ES-I3 (cell line): ENCODE measurements around the gene GLMN.
A peak's percentile ranks its signal among the peaks of the same experiment; 100 is the strongest.

Experiments
- H3K36me3 ChIP-seq: 2 replicates; pipeline ENCODE4 v1.6.1; 2013; ENCODE audit warnings: mild to moderate bottlenecking, low read length, control low read depth, moderate library complexity; ENCODE audit not compliant: insufficient read depth
- H3K4me1 ChIP-seq: 2 replicates; pipeline ENCODE4 v1.6.1; 2013; ENCODE audit warnings: mild to moderate bottlenecking, control low read depth, low read length; ENCODE audit not compliant: insufficient read depth
- H3K9ac ChIP-seq: 2 replicates; pipeline ENCODE4 v1.6.1; 2013; ENCODE audit warnings: low read depth, mild to moderate bottlenecking, low read length, moderate library complexity
- H3K9me3 ChIP-seq: 2 replicates; pipeline ENCODE4 v1.6.1; 2013; ENCODE audit warnings: mild to moderate bottlenecking, low read length, moderate library complexity; ENCODE audit not compliant: control insufficient read depth, insufficient read depth

Gene GLMN, protein sequence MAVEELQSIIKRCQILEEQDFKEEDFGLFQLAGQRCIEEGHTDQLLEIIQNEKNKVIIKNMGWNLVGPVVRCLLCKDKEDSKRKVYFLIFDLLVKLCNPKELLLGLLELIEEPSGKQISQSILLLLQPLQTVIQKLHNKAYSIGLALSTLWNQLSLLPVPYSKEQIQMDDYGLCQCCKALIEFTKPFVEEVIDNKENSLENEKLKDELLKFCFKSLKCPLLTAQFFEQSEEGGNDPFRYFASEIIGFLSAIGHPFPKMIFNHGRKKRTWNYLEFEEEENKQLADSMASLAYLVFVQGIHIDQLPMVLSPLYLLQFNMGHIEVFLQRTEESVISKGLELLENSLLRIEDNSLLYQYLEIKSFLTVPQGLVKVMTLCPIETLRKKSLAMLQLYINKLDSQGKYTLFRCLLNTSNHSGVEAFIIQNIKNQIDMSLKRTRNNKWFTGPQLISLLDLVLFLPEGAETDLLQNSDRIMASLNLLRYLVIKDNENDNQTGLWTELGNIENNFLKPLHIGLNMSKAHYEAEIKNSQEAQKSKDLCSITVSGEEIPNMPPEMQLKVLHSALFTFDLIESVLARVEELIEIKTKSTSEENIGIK

GRCh38 chr1:92298573-92299476, at the start of gene GLMN, which contains the start of gene RPAP2:
GLMN (minus strand) TSS chr1:92298987; CDS start chr1:92297999, 988 bp downstream.
RPAP2 (plus strand) TSS chr1:92299059; CDS start chr1:92299074, 15 bp downstream.
- Histone ChIP-seq H3K9ac (peak within 1 kb of the TSS; percentile 99), H3K4me1 (no peaks in the 10 kb centered on the region), H3K9me3 (no peaks in the 10 kb centered on the region), H3K36me3 (peaks cover 3% of the 10 kb centered on the region; the same call in 1 of the 2 replicates)

DNA sequence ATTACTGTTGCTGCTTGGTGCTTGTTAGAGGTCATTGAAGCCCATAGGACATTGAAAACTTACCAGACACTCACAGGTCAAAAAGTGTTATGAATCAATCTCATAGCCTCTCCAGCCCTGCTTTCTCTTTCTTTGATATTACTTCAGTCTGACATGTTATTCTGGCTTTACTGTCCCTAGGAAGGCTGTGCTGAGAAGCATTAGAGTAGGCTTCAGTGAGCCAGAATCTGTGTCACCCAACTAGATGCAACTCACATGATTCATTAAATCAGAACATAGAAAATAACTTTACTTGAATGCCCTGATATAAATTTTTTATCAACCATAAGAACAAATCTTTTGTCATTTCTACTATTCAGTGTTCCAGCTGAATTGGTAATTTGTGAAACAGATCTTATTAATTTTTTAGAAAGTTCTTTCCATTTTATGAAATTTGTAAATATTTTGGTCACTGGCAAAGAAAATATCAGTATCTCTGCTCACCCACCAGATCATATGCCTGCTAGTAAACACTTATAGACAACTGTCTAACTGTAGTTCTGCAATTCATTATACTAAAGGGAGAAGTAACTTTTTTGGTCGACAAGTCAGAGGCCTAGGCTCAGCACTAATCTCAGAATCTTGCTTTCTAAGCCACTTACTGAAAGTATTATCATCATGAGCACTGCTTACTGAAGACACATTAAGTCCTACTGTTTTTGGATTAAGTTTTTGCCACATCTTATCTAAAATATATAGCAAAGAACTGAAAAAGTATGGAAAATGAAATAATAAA, 48.3 kb upstream of the GLMN start:
- Histone ChIP-seq H3K4me1 (no peaks in the 10 kb centered on the region), H3K9me3 (no peaks in the 10 kb centered on the region), H3K36me3 (no peaks in the 10 kb centered on the region), H3K9ac (no peak overlapping the region)

DNA sequence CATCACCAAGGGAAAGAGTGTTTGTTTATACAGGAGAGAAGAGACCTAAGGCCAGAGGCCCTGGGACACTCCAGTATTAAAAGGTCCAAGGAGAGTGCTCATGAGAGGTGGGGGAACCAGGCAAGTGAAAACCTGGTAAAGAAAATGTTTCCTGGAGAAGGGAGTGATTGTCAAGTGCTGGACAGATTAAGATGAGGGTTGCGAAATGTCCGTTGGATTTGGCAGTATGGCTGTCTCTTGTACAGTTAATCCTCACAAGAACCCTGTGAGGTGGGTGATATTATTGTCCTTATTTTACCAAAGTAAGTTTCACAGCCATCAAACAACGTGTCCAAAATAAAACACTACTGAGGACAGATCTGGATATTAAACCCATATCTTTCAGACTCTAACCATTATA, 44.3 kb upstream of the GLMN start:
- Histone ChIP-seq H3K4me1 (no peaks in the 10 kb centered on the region), H3K9me3 (no peaks in the 10 kb centered on the region), H3K9ac (no peak overlapping the region), H3K36me3 (no peaks in the 10 kb centered on the region)

DNA sequence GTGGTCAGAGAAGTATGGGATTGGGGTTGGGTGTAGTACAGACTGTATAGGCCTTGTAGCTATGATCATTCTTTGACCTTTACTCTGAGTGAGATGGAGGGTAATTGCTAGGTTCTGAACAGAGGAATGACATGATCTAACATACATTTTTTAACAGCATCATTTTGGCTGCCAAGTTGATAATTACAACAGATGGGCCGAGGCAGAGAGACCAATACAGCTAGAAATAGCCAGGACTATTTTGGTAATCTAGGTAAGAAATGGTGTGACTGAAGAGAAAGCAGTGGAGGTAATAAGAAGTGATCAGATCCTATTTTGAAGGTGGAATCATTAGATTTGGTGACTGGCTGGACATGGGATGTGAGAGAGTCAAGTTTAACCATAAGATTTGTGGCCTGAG, 43.6 kb upstream of the GLMN start:
- H3K4me1 ChIP-seq = no peaks in the 10 kb centered on the region
- H3K9me3 ChIP-seq = no peaks in the 10 kb centered on the region
- H3K36me3 ChIP-seq = no peaks in the 10 kb centered on the region
- no peak overlapping the region for H3K9ac ChIP-seq

DNA sequence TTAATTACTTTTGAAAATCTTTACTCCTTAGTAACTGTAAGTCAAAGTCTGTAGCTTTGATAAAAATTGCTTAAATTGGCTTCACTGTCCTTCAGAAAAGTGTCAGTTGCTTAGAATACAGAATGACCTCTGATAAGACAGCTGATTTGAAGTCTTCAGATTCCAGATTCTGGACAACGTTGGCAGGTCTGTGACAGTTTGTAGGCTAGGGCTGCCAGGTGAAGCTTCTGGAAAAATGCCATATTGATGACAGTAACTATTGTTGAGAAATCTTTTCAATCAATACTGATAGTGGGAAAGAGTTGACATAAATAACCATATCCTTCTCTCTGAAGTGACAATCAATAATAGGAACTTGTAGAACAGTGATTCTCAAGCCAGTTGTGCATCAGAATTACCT, 41.4 kb upstream of the GLMN start:
- no peaks in the 10 kb centered on the region for H3K36me3 ChIP-seq
- H3K9ac ChIP-seq = no peak overlapping the region
- no peaks in the 10 kb centered on the region for H3K4me1 ChIP-seq
- H3K9me3 ChIP-seq = no peaks in the 10 kb centered on the region

- Histone ChIP-seq H3K4me1 (no peaks in the 10 kb centered on the region), H3K9me3 (no peaks in the 10 kb centered on the region), H3K9ac (no peak overlapping the region), H3K36me3 (peaks cover 5% of the 10 kb centered on the region)
These were observed 34.9 kb upstream of the GLMN start for GRCh38 chr1:92333668-92334067.

GRCh38 chr1:92329347-92330129, 30.8 kb upstream of the GLMN start:
- Histone ChIP-seq H3K36me3 (peaks cover 5% of the 10 kb centered on the region), H3K9ac (no peak overlapping the region), H3K9me3 (peaks cover 8% of the 10 kb centered on the region; the same call in 1 of the 2 replicates), H3K4me1 (no peaks in the 10 kb centered on the region)

GRCh38 chr1:92327794-92328193, 29.0 kb upstream of the GLMN start:
- Histone ChIP-seq H3K4me1 (no peaks in the 10 kb centered on the region), H3K9me3 (peaks cover 8% of the 10 kb centered on the region; the same call in 1 of the 2 replicates), H3K9ac (no peak overlapping the region), H3K36me3 (peaks cover 15% of the 10 kb centered on the region)

GRCh38 chr1:92326681-92327080, 27.9 kb upstream of the GLMN start:
- Histone ChIP-seq H3K9me3 (peaks cover 8% of the 10 kb centered on the region; the same call in 1 of the 2 replicates), H3K4me1 (no peaks in the 10 kb centered on the region), H3K9ac (no peak overlapping the region), H3K36me3 (peaks cover 15% of the 10 kb centered on the region)

DNA sequence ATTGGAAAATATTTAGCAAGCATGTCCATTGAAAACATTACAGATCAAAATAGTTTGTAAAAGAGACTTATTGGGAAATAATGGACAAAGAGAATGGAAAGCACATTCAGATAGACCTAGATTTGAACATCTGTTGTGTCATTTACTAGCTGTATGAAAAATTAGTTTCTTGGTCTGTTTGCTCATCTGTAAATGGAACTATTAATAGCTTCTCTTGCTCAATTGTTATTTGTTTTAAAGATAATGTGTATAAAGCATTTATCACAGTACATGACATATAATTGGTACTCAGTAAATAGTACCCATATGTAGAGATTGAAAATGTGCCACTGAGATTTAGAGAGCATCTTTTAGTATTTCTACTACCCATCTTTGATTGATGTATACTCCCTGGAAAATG, 26.0 kb upstream of the GLMN start:
- H3K36me3 ChIP-seq = peaks cover 15% of the 10 kb centered on the region
- H3K4me1 ChIP-seq = no peaks in the 10 kb centered on the region
- no peak overlapping the region for H3K9ac ChIP-seq
- peaks cover 8% of the 10 kb centered on the region; the same call in 1 of the 2 replicates for H3K9me3 ChIP-seq

- Histone ChIP-seq H3K9ac (no peak overlapping the region), H3K36me3 (peaks cover 13% of the 10 kb centered on the region), H3K4me1 (no peaks in the 10 kb centered on the region), H3K9me3 (peaks cover 8% of the 10 kb centered on the region; the same call in 1 of the 2 replicates)
These were observed 25.0 kb upstream of the GLMN start for GRCh38 chr1:92323473-92324453.

DNA sequence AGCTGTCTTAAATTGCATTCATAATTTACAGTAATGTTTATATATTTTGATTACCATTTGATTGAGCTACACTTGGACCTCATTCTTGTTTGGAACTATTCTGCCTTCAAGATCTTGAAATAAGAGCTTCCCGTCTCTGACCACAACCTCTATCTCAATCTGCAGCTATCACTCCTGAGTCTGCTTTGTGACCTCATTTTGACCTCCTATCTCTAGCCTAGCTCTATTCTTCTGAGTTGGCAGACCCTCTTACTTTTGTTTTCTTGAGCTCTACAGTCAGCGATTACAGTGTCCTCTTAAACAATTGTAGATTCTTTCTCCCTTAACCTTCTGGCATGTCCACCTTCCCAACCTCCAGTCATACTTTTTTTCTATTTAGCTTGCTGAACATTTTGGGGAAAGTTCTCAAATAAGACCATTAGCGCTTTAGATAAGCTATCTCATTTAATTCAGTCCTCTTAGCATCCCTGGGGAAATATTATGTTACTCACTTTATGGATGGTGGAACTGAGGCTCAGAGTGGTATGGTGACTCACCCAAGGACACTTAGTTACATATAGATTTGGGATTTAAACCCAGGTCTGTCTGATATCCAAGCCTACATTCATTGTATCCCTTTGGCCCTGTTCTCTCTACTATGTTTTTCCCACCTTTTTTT, 19.2 kb upstream of the GLMN start:
- Histone ChIP-seq H3K9ac (no peak overlapping the region), H3K9me3 (no peaks in the 10 kb centered on the region), H3K36me3 (peaks cover 3% of the 10 kb centered on the region; the same call in 1 of the 2 replicates), H3K4me1 (no peaks in the 10 kb centered on the region)
